Measurements from ENCODE around the gene PRRT1.
"Not testable (repeated sequence)": the region's sequence is repeated elsewhere in the genome, so short reads cannot be mapped to it uniquely, and the experiment has no call there.

PRRT1 gene

GRCh38 chr6:32191696-32192607 lies 40.2 kb upstream of the PRRT1 start:
- peak overlapping the region; percentile 96 to 98 for H3K27ac Mint-ChIP-seq
- ATAC-seq (replicated peaks) (no peak), DNase-seq (no peak)
- H3K9me3 Mint-ChIP-seq: no peaks in the 10 kb centered on the region
- peak overlapping the region; percentile 95 to 99 for H3K4me3 Mint-ChIP-seq
- peaks cover 49% of the 10 kb centered on the region for H3K36me3 Mint-ChIP-seq (ENCODE audit: insufficient read depth)
- no peaks in the 10 kb centered on the region for H3K27me3 Mint-ChIP-seq
- peaks cover 68 to 70% of the 10 kb centered on the region in 2 donors for H3K4me1 Mint-ChIP-seq (ENCODE audit: low read depth in 2 of 2)

GRCh38 chr6:32190911-32191677 lies 39.4 kb upstream of the PRRT1 start:
- Mint-ChIP-seq H3K36me3 (ENCODE audit: insufficient read depth) (peaks cover 51% of the 10 kb centered on the region), H3K27ac (peak overlapping the region; percentile 96 to 98), H3K4me1 (ENCODE audit: low read depth in 2 of 2) (peaks cover 69 to 75% of the 10 kb centered on the region in 2 donors), H3K9me3 (no peaks in the 10 kb centered on the region), H3K4me3 (peak overlapping the region; percentile 95 to 99), H3K27me3 (no peaks in the 10 kb centered on the region)
- DNase-seq (no peak), ATAC-seq (replicated peaks) (no peak)

- Mint-ChIP-seq H3K27ac (peak within 1 kb of the TSS; percentile 96 to 98), H3K4me3 (peak within 1 kb of the TSS; percentile 95 to 99), H3K4me1 (ENCODE audit: low read depth in 2 of 2) (peaks cover 70 to 80% of the 10 kb centered on the region in 2 donors), H3K27me3 (no peaks in the 10 kb centered on the region), H3K9me3 (no peaks in the 10 kb centered on the region), H3K36me3 (ENCODE audit: insufficient read depth) (peaks cover 54% of the 10 kb centered on the region)
- DNase-seq (peak; percentile 47 to 62 (median 53)), ATAC-seq (replicated peaks) (peak; percentile 57)
Measured at GRCh38 chr6:32190054-32190851, 38.5 kb upstream of the PRRT1 start, which contains the start of gene PBX2. TSS of gene PBX2 (minus strand) at chr6:32190202. CDS start at chr6:32189915, 287 bp downstream.

- no peak for DNase-seq
- Mint-ChIP-seq H3K36me3 (ENCODE audit: insufficient read depth) (peaks cover 57% of the 10 kb centered on the region), H3K27ac (peak overlapping the region; percentile 96 to 98), H3K27me3 (no peaks in the 10 kb centered on the region), H3K9me3 (no peaks in the 10 kb centered on the region), H3K4me1 (ENCODE audit: low read depth in 2 of 2) (peaks cover 64 to 74% of the 10 kb centered on the region in 2 donors), H3K4me3 (peak overlapping the region; percentile 95 to 99)
- ATAC-seq (replicated peaks): no peak
Measured at GRCh38 chr6:32189742-32190053, 38.0 kb upstream of the PRRT1 start.

- H3K27me3 Mint-ChIP-seq: no peaks in the 10 kb centered on the region
- H3K36me3 Mint-ChIP-seq (ENCODE audit: insufficient read depth): peaks cover 61% of the 10 kb centered on the region
- no peaks in the 10 kb centered on the region for H3K9me3 Mint-ChIP-seq
- H3K4me1 Mint-ChIP-seq (ENCODE audit: low read depth in 2 of 2): peaks cover 61 to 69% of the 10 kb centered on the region in 2 donors
- peak overlapping the region; percentile 95 to 99 for H3K4me3 Mint-ChIP-seq
- ATAC-seq (replicated peaks) (no peak), DNase-seq (no peak)
- H3K27ac Mint-ChIP-seq: peak overlapping the region; percentile 96 to 98
Measured at GRCh38 chr6:32189069-32189741, 37.5 kb upstream of the PRRT1 start.

- H3K27me3 Mint-ChIP-seq: no peaks in the 10 kb centered on the region
- peaks cover 57 to 62% of the 10 kb centered on the region in 2 donors for H3K4me1 Mint-ChIP-seq (ENCODE audit: low read depth in 2 of 2)
- no peak for DNase-seq
- H3K27ac Mint-ChIP-seq: peak overlapping the region; percentile 96 to 98
- H3K4me3 Mint-ChIP-seq: peak overlapping the region; percentile 95 to 99
- ATAC-seq (replicated peaks): no peak
- H3K9me3 Mint-ChIP-seq: no peaks in the 10 kb centered on the region
- peaks cover 65% of the 10 kb centered on the region for H3K36me3 Mint-ChIP-seq (ENCODE audit: insufficient read depth)
Measured at GRCh38 chr6:32188381-32189068, 36.8 kb upstream of the PRRT1 start.

GRCh38 chr6:32187725-32188380 lies 36.1 kb upstream of the PRRT1 start:
- not testable (repeated sequence) for H3K27me3 Mint-ChIP-seq; ATAC-seq (replicated peaks); DNase-seq; H3K9me3 Mint-ChIP-seq
- Mint-ChIP-seq H3K4me3 (peak overlapping the region; percentile 95 to 99), H3K36me3 (ENCODE audit: insufficient read depth) (peaks cover 65% of the 10 kb centered on the region), H3K4me1 (ENCODE audit: low read depth in 2 of 2) (peaks cover 54 to 57% of the 10 kb centered on the region in 2 donors), H3K27ac (peak overlapping the region; percentile 96 to 98)

- H3K4me3 Mint-ChIP-seq: peak overlapping the region; percentile 30 to 95
- peaks cover 51 to 53% of the 10 kb centered on the region in 2 donors for H3K4me1 Mint-ChIP-seq (ENCODE audit: low read depth in 2 of 2)
- H3K27ac Mint-ChIP-seq: peak overlapping the region; percentile 95 to 98
- DNase-seq (no peak), ATAC-seq (replicated peaks) (no peak)
- no peaks in the 10 kb centered on the region for H3K9me3 Mint-ChIP-seq
- no peaks in the 10 kb centered on the region for H3K27me3 Mint-ChIP-seq
- H3K36me3 Mint-ChIP-seq (ENCODE audit: insufficient read depth): peaks cover 68% of the 10 kb centered on the region
Measured at GRCh38 chr6:32187009-32187709, 35.4 kb upstream of the PRRT1 start.

- not testable (repeated sequence) for ATAC-seq (replicated peaks); DNase-seq; H3K27me3 Mint-ChIP-seq; H3K9me3 Mint-ChIP-seq
- H3K27ac Mint-ChIP-seq: peak overlapping the region; percentile 95 to 96
- H3K36me3 Mint-ChIP-seq (ENCODE audit: insufficient read depth): peaks cover 68% of the 10 kb centered on the region
- H3K4me1 Mint-ChIP-seq (ENCODE audit: low read depth in 2 of 2): peaks cover 45 to 46% of the 10 kb centered on the region in 2 donors
- H3K4me3 Mint-ChIP-seq: peak overlapping the region; percentile 51 to 60
Measured at GRCh38 chr6:32186151-32186840, 34.6 kb upstream of the PRRT1 start.

GRCh38 chr6:32185681-32186131 lies 34.0 kb upstream of the PRRT1 start:
- peaks cover 70% of the 10 kb centered on the region for H3K36me3 Mint-ChIP-seq (ENCODE audit: insufficient read depth)
- DNase-seq: peak in 2 of 3 experiments; percentile 29

More at GRCh38 chr6:32185681-32186131, 34.0 kb upstream of the PRRT1 start:
- Mint-ChIP-seq H3K4me1 (ENCODE audit: low read depth in 2 of 2) (peaks cover 40 to 46% of the 10 kb centered on the region in 2 donors), H3K4me3 (peak overlapping the region; percentile 25 to 60), H3K27ac (peak overlapping the region; percentile 95 to 96)
- H3K9me3 Mint-ChIP-seq, H3K27me3 Mint-ChIP-seq: not testable (repeated sequence)
- peak; percentile 76 for ATAC-seq (replicated peaks)
